Keratinocyte (primary cell): ENCODE measurements around the gene PIEZO1. TPM values are rescaled to one million over a fixed set of nuclear protein-coding genes. Genes with fewer than 3 reads are reported as not detected.

Experiments
- DNase-seq: peaks from one replicate; pipeline ENCODE4 v3.0.0-alpha.2; 2011; ENCODE audit warnings: low read depth, missing footprints, low spot score
- FAIRE-seq: peaks from 2 replicates; lab custom pipeline; 2011; peaks lifted over from hg19 to GRCh38; lab: Jason Lieb, UNC
- H2AFZ ChIP-seq: 2 replicates; pipeline ENCODE4 v1.6.0; 2012; ENCODE audit warnings: low read length, control low read depth, inconsistent platforms; ENCODE audit not compliant: control insufficient read depth
- H3K27ac ChIP-seq: 2 replicates; pipeline ENCODE4 v1.5.1; 2011; ENCODE audit warnings: low read length; ENCODE audit not compliant: control insufficient read depth, insufficient read depth
- H3K27me3 ChIP-seq: 3 replicates; pipeline ENCODE4 v1.6.0; 2011; ENCODE audit warnings: low read length; ENCODE audit not compliant: control insufficient read depth, insufficient read depth; ENCODE audit errors: extremely low read depth
- H3K36me3 ChIP-seq, 2 experiments: 2 replicates in 1 of 2; 3 replicates in 1 of 2; pipeline ENCODE4 v1.5.1; 2011; ENCODE audit warnings: low read length in 2 of 2, mild to moderate bottlenecking in 1 of 2; ENCODE audit not compliant: control insufficient read depth in 2 of 2, insufficient read depth in 2 of 2; ENCODE audit errors: extremely low read depth in 1 of 2
- H3K4me1 ChIP-seq: 3 replicates; pipeline ENCODE4 v1.5.1; 2011; ENCODE audit warnings: low read length; ENCODE audit not compliant: control insufficient read depth, insufficient read depth; ENCODE audit errors: extremely low read depth
- H3K4me2 ChIP-seq: 3 replicates; pipeline ENCODE4 v1.6.0; 2011; ENCODE audit warnings: low read depth, low read length; ENCODE audit not compliant: control insufficient read depth, insufficient read depth; ENCODE audit errors: extremely low read depth
- H3K4me3 ChIP-seq, 3 experiments: fragments of 200-600 bp in 1 of 3; sonication (generic) in 1 of 3; 2 replicates in 2 of 3; 3 replicates in 1 of 3; pipeline ENCODE4 v1.5.1; 2011 to 2016; ENCODE audit warnings: low read length in 3 of 3, mild to moderate bottlenecking in 3 of 3, control low read depth in 2 of 3, inconsistent platforms in 1 of 3, low read depth in 1 of 3, mixed read lengths in 1 of 3, mixed run types in 1 of 3, moderate library complexity in 1 of 3; ENCODE audit not compliant: control insufficient read depth in 2 of 3, insufficient read depth in 2 of 3; ENCODE audit errors: extremely low read depth in 1 of 3
- H3K79me2 ChIP-seq: 2 replicates; pipeline ENCODE4 v1.6.0; 2012; ENCODE audit warnings: low read length; ENCODE audit not compliant: control insufficient read depth, insufficient read depth
- H3K9ac ChIP-seq: 3 replicates; pipeline ENCODE4 v1.6.0; 2011; ENCODE audit warnings: low read length; ENCODE audit not compliant: control insufficient read depth, insufficient read depth; ENCODE audit errors: extremely low read depth
- H3K9me1 ChIP-seq: 3 replicates; pipeline ENCODE4 v1.6.0; 2011; ENCODE audit warnings: low read length; ENCODE audit not compliant: control insufficient read depth, insufficient read depth; ENCODE audit errors: extremely low read depth
- H3K9me3 ChIP-seq: 2 replicates; pipeline ENCODE4 v1.5.1; 2012; ENCODE audit warnings: low read depth, low read length; ENCODE audit not compliant: control insufficient read depth
- H4K20me1 ChIP-seq: 3 replicates; pipeline ENCODE4 v1.6.0; 2011; ENCODE audit warnings: low read length; ENCODE audit not compliant: control insufficient read depth, insufficient read depth; ENCODE audit errors: extremely low read depth
- EZH2 ChIP-seq: IDR thresholded peaks from one replicate; pipeline ENCODE4 v1.6.1; 2012; ENCODE audit warnings: inconsistent platforms, mild to moderate bottlenecking, low read length, moderate library complexity
- dilution Hi-C: fragments of 300-500 bp; cut with MboI; formaldehyde crosslinking; loops from one replicate; pipeline ENCODE4 v1.7.0; 2020; ENCODE audit warnings: low sequenced_read_pairs; ENCODE audit not compliant: extremely low pct_ligation_motif_present
- polyA plus RNA-seq, 5 experiments: library from polyadenylated mRNA; depleted of rRNA in 3 of 5; stranded (reverse) in 3 of 5; stranded (forward) in 1 of 5; unstranded in 1 of 5; fragments of >200 nt; gene quantifications; 1 replicate in 1 of 5; 2 replicates in 3 of 5; 3 replicates in 1 of 5; pipeline versions ENCODE4 v1.2.1 to v1.2.3, GENCODE V29; 2011 to 2012; ENCODE audit warnings: missing spikeins in 2 of 5, low read depth in 1 of 5, low replicate concordance in 1 of 5
- TF ChIP-seq, protein P1 (sequence below), 3 experiments: IDR thresholded peaks in 1 of 3; conservative IDR thresholded peaks in 1 of 3; optimal IDR thresholded peaks in 1 of 3; 2 replicates in 2 of 3; 3 replicates in 1 of 3; pipeline versions ENCODE3 to v1.5.1; 2011; ENCODE audit warnings: low read length in 3 of 3, mild to moderate bottlenecking in 3 of 3, moderate library complexity in 2 of 3, control low read depth in 1 of 3, inconsistent platforms in 1 of 3; ENCODE audit not compliant: insufficient read depth in 2 of 3; ENCODE audit errors: extremely low read depth in 1 of 3

PIEZO1 gene
- polyA plus RNA-seq, 1 donor (not counting 4 experiments of a cell fraction or from before 2014, with no cell fraction given), result 62.8 TPM

- Histone ChIP-seq H3K9me3 (no peaks in the 10 kb centered on the region), H3K27me3 (no peaks in the 10 kb centered on the region), H3K4me3 (no peak overlapping the region), H2AFZ (no peak overlapping the region), H4K20me1 (no peaks in the 10 kb centered on the region), H3K9me1 (no peaks in the 10 kb centered on the region), H3K4me2 (no peak overlapping the region), H3K27ac (no peak overlapping the region), H3K4me1 (no peaks in the 10 kb centered on the region), H3K79me2 (no peaks in the 10 kb centered on the region), H3K9ac (no peak overlapping the region), H3K36me3 (peaks cover 50 to 63% of the 10 kb centered on the region in 2 experiments)
- TF ChIP-seq EZH2, result no peak
- TF ChIP-seq, protein P1, sequence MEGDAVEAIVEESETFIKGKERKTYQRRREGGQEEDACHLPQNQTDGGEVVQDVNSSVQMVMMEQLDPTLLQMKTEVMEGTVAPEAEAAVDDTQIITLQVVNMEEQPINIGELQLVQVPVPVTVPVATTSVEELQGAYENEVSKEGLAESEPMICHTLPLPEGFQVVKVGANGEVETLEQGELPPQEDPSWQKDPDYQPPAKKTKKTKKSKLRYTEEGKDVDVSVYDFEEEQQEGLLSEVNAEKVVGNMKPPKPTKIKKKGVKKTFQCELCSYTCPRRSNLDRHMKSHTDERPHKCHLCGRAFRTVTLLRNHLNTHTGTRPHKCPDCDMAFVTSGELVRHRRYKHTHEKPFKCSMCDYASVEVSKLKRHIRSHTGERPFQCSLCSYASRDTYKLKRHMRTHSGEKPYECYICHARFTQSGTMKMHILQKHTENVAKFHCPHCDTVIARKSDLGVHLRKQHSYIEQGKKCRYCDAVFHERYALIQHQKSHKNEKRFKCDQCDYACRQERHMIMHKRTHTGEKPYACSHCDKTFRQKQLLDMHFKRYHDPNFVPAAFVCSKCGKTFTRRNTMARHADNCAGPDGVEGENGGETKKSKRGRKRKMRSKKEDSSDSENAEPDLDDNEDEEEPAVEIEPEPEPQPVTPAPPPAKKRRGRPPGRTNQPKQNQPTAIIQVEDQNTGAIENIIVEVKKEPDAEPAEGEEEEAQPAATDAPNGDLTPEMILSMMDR (optimal IDR thresholded peaks at IDR 0.05 in 1 of 3, IDR thresholded peaks at IDR 0.05 in 1 of 3, conservative IDR thresholded peaks at IDR 0.05 in 1 of 3; ENCODE audit: extremely low read depth in 1 of 3, insufficient read depth in 2 of 3, low read length in 3 of 3), result no peak
- dilution Hi-C loops, result no loop called here
- DNase-seq, result no peak
- no peak for FAIRE-seq
These were observed 62.9 kb downstream of the PIEZO1 start for GRCh38 chr16:88721815-88722755.

- Histone ChIP-seq H2AFZ (no peak overlapping the region), H3K4me3 (no peak overlapping the region), H3K9me1 (no peaks in the 10 kb centered on the region), H3K4me2 (no peak overlapping the region), H4K20me1 (peaks cover 3% of the 10 kb centered on the region), H3K9me3 (no peaks in the 10 kb centered on the region), H3K4me1 (no peaks in the 10 kb centered on the region), H3K27me3 (no peaks in the 10 kb centered on the region), H3K79me2 (no peaks in the 10 kb centered on the region), H3K36me3 (peaks cover 59 to 69% of the 10 kb centered on the region in 2 experiments), H3K27ac (no peak overlapping the region), H3K9ac (no peak overlapping the region)
- no peak for DNase-seq
- no peak for FAIRE-seq
- TF ChIP-seq EZH2, result no peak
- TF ChIP-seq, protein P1 (optimal IDR thresholded peaks at IDR 0.05 in 1 of 3, IDR thresholded peaks at IDR 0.05 in 1 of 3, conservative IDR thresholded peaks at IDR 0.05 in 1 of 3; ENCODE audit: extremely low read depth in 1 of 3, insufficient read depth in 2 of 3, low read length in 3 of 3), result no peak
- dilution Hi-C loops, result no loop called here
These were observed 63.8 kb downstream of the PIEZO1 start for GRCh38 chr16:88721236-88721635.
